HEK293T (cell line): ENCODE measurements around the gene DPPA4.
"Not testable (repeated sequence)": the region's sequence is repeated elsewhere in the genome, so short reads cannot be mapped to it uniquely, and the experiment has no call there.

Experiments used
- BHLHE40 ChIP-seq: fragments of 450-650 bp; IDR thresholded peaks from 2 replicates; pipeline ENCODE4 v1.6.1; 2016; ENCODE audit warnings: mild to moderate bottlenecking, moderate library complexity, borderline replicate concordance
- CTBP1 ChIP-seq: fragments of 450-650 bp; IDR thresholded peaks from 2 replicates; pipeline ENCODE4 v1.6.1; 2016; ENCODE audit warnings: borderline replicate concordance
- FOXA1 ChIP-seq: fragments of 450-650 bp; IDR thresholded peaks from 2 replicates; pipeline ENCODE4 v1.6.1; 2016; ENCODE audit warnings: mild to moderate bottlenecking
- FOXK2 ChIP-seq: fragments of 450-650 bp; IDR thresholded peaks from 2 replicates; pipeline ENCODE4 v1.6.1; 2016; ENCODE audit warnings: mild to moderate bottlenecking
- L3MBTL2 ChIP-seq: fragments of 450-650 bp; conservative IDR thresholded peaks from 2 replicates; pipeline ENCODE4 v1.6.1; 2016; ENCODE audit warnings: mild to moderate bottlenecking
- NFRKB ChIP-seq: fragments of 450-650 bp; IDR thresholded peaks from 2 replicates; pipeline ENCODE4 v1.6.1; 2016; ENCODE audit warnings: mild to moderate bottlenecking, moderate library complexity
- PKNOX1 ChIP-seq: fragments of 450-650 bp; IDR thresholded peaks from 2 replicates; pipeline ENCODE4 v1.6.1; 2016
- SP1 ChIP-seq: fragments of 450-650 bp; IDR thresholded peaks from 2 replicates; pipeline ENCODE4 v1.6.1; 2017
- SUZ12 ChIP-seq: fragments of 450-650 bp; IDR thresholded peaks from 2 replicates; pipeline ENCODE4 v1.6.1; 2016; ENCODE audit warnings: mild to moderate bottlenecking
- TARDBP ChIP-seq: fragments of 450-650 bp; IDR thresholded peaks from 2 replicates; pipeline ENCODE4 v1.6.1; 2016

GRCh38 chr3:109358809-109359208 is 21.5 kb upstream of the DPPA4 start:
- not testable (repeated sequence) for TF ChIP-seq TARDBP, PKNOX1, SUZ12, L3MBTL2, BHLHE40, FOXK2, CTBP1, FOXA1, NFRKB, SP1
